DOHH2 (cell line): ENCODE results near the gene ANTXR1.

Source experiments
- H3F3A ChIP-seq: fragments of 200-600 bp; sonication (generic), shearing (Covaris generic); 2 replicates; pipeline ENCODE4 v1.6.0; 2016; ENCODE audit warnings: antibody characterized with exemption, mild to moderate bottlenecking; ENCODE audit not compliant: control insufficient read depth, insufficient read depth
- H3K27ac ChIP-seq: fragments of 200-600 bp; sonication (generic); 2 replicates; pipeline ENCODE4 v1.5.1; 2014; ENCODE audit warnings: low read depth, mild to moderate bottlenecking, low read length, moderate library complexity
- H3K27me3 ChIP-seq: fragments of 200-600 bp; sonication (generic); 2 replicates; pipeline ENCODE4 v1.6.1; 2014; ENCODE audit warnings: mild to moderate bottlenecking, low read length, mixed read lengths; ENCODE audit not compliant: control insufficient read depth
- H3K36me3 ChIP-seq: fragments of 200-600 bp; sonication (generic); 2 replicates; pipeline ENCODE4 v1.6.1; 2014; ENCODE audit warnings: mild to moderate bottlenecking, low read length, moderate library complexity, mixed read lengths; ENCODE audit not compliant: control insufficient read depth
- H3K4me1 ChIP-seq: fragments of 200-600 bp; sonication (generic); 2 replicates; pipeline ENCODE4 v1.6.1; 2014; ENCODE audit warnings: mild to moderate bottlenecking, low read length, mixed read lengths; ENCODE audit not compliant: control insufficient read depth
- H3K4me2 ChIP-seq: fragments of 200-600 bp; sonication (generic); 2 replicates; pipeline ENCODE4 v1.6.0; 2014; ENCODE audit warnings: mild to moderate bottlenecking, low read length, moderate library complexity
- H3K4me3 ChIP-seq: fragments of 200-600 bp; sonication (generic); 2 replicates; pipeline ENCODE4 v1.5.1; 2014; ENCODE audit warnings: mild to moderate bottlenecking, low read length, mixed read lengths
- H3K79me2 ChIP-seq: fragments of 200-600 bp; sonication (generic); 2 replicates; pipeline ENCODE4 v1.6.1; 2014; ENCODE audit warnings: mild to moderate bottlenecking, low read length, mixed read lengths; ENCODE audit not compliant: control insufficient read depth
- H3K9me2 ChIP-seq: fragments of 200-600 bp; sonication (generic); replicated peaks from 2 replicates; pipeline ENCODE4 v1.6.1; 2014; ENCODE audit warnings: mild to moderate bottlenecking, low read length, mixed read lengths; ENCODE audit not compliant: control insufficient read depth
- H3K9me3 ChIP-seq: fragments of 200-600 bp; sonication (generic); 2 replicates; pipeline ENCODE4 v1.6.1; 2014; ENCODE audit warnings: antibody characterized with exemption, low read length, mixed read lengths; ENCODE audit not compliant: control insufficient read depth, insufficient read depth
- H4K20me1 ChIP-seq: fragments of 200-600 bp; sonication (generic); 2 replicates; pipeline ENCODE4 v1.6.0; 2014; ENCODE audit warnings: low read depth, mild to moderate bottlenecking, antibody characterized with exemption, low read length, moderate library complexity; ENCODE audit not compliant: control insufficient read depth, insufficient read depth
- EZH2phosphoT487 ChIP-seq: fragments of 200-600 bp; sonication (generic); IDR thresholded peaks from 2 replicates; pipeline ENCODE4 v1.6.1; 2017; ENCODE audit warnings: borderline replicate concordance, mild to moderate bottlenecking, antibody characterized with exemption, low read length, moderate library complexity, mixed read lengths
- TF ChIP-seq, protein P1 (sequence below): fragments of 200-600 bp; sonication (generic); IDR thresholded peaks from one replicate; pipeline ENCODE4 v1.5.1; 2014; ENCODE audit warnings: antibody characterized with exemption, mild to moderate bottlenecking, low read depth, low read length; ENCODE audit not compliant: poor library complexity, severe bottlenecking

ANTXR1 gene

DNA sequence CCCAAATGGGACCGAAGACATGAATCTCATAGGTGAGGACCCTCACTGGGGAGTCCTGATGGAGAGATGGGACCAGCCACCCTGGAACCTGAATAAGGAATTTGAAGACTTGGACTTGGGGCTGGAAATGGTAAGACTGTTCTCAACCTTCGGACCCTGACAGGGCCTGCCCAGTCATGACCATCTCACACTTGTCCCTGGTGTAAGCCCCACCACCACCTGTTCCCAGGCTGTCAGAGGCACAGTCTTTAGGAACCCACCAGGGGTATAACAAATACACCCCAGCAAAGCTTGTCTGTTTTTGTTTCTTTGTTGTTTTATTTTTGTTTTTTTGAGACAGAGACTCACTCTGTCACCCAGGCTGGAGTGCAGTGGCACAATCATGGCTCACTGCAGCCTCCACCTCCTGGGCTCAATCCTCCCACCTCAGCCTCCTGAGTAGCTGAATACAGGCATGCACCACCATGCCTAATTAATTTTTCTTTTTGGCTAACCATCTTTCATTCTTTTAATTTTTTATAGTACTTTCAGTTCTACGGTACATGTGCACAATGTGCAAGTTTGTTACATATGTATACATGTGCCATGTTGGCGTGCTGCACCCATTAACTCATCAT lies 267.9 kb downstream of the ANTXR1 start:
- no peaks in the 10 kb centered on the region for H3K36me3 ChIP-seq
- no peak overlapping the region for H3K4me3 ChIP-seq
- no peaks in the 10 kb centered on the region for H3K79me2 ChIP-seq
- no peaks in the 10 kb centered on the region for H3F3A ChIP-seq
- no peaks in the 10 kb centered on the region for H3K4me1 ChIP-seq
- no peak overlapping the region for H3K4me2 ChIP-seq
- H3K9me2 ChIP-seq, result no peaks in the 10 kb centered on the region
- no peaks in the 10 kb centered on the region for H3K27me3 ChIP-seq
- TF ChIP-seq, protein P1, sequence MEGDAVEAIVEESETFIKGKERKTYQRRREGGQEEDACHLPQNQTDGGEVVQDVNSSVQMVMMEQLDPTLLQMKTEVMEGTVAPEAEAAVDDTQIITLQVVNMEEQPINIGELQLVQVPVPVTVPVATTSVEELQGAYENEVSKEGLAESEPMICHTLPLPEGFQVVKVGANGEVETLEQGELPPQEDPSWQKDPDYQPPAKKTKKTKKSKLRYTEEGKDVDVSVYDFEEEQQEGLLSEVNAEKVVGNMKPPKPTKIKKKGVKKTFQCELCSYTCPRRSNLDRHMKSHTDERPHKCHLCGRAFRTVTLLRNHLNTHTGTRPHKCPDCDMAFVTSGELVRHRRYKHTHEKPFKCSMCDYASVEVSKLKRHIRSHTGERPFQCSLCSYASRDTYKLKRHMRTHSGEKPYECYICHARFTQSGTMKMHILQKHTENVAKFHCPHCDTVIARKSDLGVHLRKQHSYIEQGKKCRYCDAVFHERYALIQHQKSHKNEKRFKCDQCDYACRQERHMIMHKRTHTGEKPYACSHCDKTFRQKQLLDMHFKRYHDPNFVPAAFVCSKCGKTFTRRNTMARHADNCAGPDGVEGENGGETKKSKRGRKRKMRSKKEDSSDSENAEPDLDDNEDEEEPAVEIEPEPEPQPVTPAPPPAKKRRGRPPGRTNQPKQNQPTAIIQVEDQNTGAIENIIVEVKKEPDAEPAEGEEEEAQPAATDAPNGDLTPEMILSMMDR, result no peak
- TF ChIP-seq EZH2phosphoT487, result no peak
- H3K27ac ChIP-seq, result no peak overlapping the region
- no peaks in the 10 kb centered on the region for H3K9me3 ChIP-seq
- no peaks in the 10 kb centered on the region for H4K20me1 ChIP-seq

DNA sequence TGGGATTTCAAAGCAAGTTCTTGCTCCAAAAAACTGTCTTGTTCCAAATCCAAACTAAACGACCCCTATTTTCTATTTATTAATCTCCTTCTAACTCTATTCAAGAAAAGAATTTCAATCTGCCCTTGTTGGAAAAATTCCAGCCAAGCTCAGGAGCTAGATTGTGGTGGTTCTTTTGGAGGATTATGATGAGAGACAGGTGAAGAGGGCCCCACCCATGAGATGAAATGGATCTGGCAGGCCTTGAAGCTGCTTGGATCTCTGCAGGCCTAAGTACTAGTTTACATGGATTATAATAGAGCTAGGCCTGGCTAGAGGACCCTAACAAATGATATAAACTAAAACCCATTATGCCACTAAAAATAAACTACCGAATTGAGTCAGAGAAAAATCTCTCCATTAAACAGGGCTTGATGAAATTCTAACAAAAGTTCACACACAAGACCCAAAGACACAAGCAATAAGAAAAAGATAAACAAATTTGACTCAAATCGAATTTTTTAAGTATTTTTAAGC lies 272.5 kb downstream of the ANTXR1 start:
- Histone ChIP-seq H3K36me3 (no peaks in the 10 kb centered on the region), H3K4me1 (no peaks in the 10 kb centered on the region), H4K20me1 (no peaks in the 10 kb centered on the region), H3K27me3 (no peaks in the 10 kb centered on the region), H3K27ac (no peak overlapping the region), H3K4me2 (no peak overlapping the region), H3K9me3 (no peaks in the 10 kb centered on the region), H3K79me2 (no peaks in the 10 kb centered on the region), H3K4me3 (no peak overlapping the region), H3K9me2 (no peaks in the 10 kb centered on the region), H3F3A (no peaks in the 10 kb centered on the region)
- TF ChIP-seq EZH2phosphoT487, result no peak
- TF ChIP-seq, protein P1, result no peak

DNA sequence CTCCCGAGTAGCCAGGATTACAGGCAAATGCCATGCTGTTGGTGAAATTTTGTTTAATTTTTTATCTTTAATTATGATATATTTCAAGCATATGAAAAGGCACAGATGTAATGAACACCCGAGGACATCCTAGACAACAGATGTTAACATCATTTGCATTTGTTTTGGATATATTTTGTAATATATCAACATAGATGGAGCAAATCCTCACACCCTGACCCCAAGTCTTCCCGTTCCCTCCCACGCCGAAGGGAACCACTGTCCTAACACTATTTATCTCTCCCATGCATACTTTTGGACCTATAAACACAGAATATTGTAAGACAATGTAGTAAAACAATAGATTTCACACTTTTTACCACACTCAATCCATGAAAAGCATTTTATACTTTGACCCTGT lies 274.6 kb downstream of the ANTXR1 start:
- H3K4me3 ChIP-seq, result no peak overlapping the region
- H3K27me3 ChIP-seq, result peaks cover 2% of the 10 kb centered on the region; the same call in 1 of the 2 replicates
- no peaks in the 10 kb centered on the region for H3K79me2 ChIP-seq
- TF ChIP-seq, protein P1, result no peak
- no peak for TF ChIP-seq EZH2phosphoT487
- no peak overlapping the region for H3K27ac ChIP-seq
- no peaks in the 10 kb centered on the region for H3F3A ChIP-seq
- H4K20me1 ChIP-seq, result no peaks in the 10 kb centered on the region
- H3K4me2 ChIP-seq, result no peak overlapping the region
- H3K9me3 ChIP-seq, result no peaks in the 10 kb centered on the region
- H3K9me2 ChIP-seq, result no peaks in the 10 kb centered on the region
- no peaks in the 10 kb centered on the region for H3K36me3 ChIP-seq
- no peaks in the 10 kb centered on the region for H3K4me1 ChIP-seq
